ENCODE measurements around the gene PTBP1.

PTBP1 gene

GRCh38 chr19:795073-795611, 2.1 kb upstream of the PTBP1 start:
- no peak overlapping the region for H3K4me3 ChIP-seq (ENCODE audit: low read depth, low read length)
- no peak for DNase-seq (ENCODE audit: low read depth)
- TF ChIP-seq CTCF (IDR thresholded peaks at IDR 0.05; ENCODE audit: low read depth, low read length) (no peak), POLR2A (IDR thresholded peaks at IDR 0.05; ENCODE audit: extremely low read depth, insufficient read length) (no peak), MAX (IDR thresholded peaks at IDR 0.05; ENCODE audit: low read depth, low read length) (no peak), MYC (IDR thresholded peaks at IDR 0.05; ENCODE audit: low read depth, low read length) (no peak)

- TF ChIP-seq POLR2A (IDR thresholded peaks at IDR 0.05; ENCODE audit: extremely low read depth, insufficient read length) (no peak), MYC (IDR thresholded peaks at IDR 0.05; ENCODE audit: low read depth, low read length) (no peak), MAX (IDR thresholded peaks at IDR 0.05; ENCODE audit: low read depth, low read length) (no peak), CTCF (IDR thresholded peaks at IDR 0.05; ENCODE audit: low read depth, low read length) (no peak)
- peak; percentile 2 for DNase-seq (ENCODE audit: low read depth)
These were observed 1.3 kb upstream of the PTBP1 start for GRCh38 chr19:795691-796581.

GRCh38 chr19:797528-798414, 519 bp downstream of the PTBP1 start:
- TF ChIP-seq MAX (IDR thresholded peaks at IDR 0.05; ENCODE audit: low read depth, low read length) (peak; percentile 55), MYC (IDR thresholded peaks at IDR 0.05; ENCODE audit: low read depth, low read length) (peak; percentile 69), POLR2A (IDR thresholded peaks at IDR 0.05; ENCODE audit: extremely low read depth, insufficient read length) (no peak)
- peak overlapping the region; percentile 95 for H3K4me3 ChIP-seq (ENCODE audit: low read depth, low read length)
- DNase-seq (ENCODE audit: low read depth), result peak; percentile 87

More at GRCh38 chr19:795691-796581, 1.3 kb upstream of the PTBP1 start:
- peak overlapping the region; percentile 62 for H3K4me3 ChIP-seq (ENCODE audit: low read depth, low read length)

GRCh38 chr19:798415-799075, 1.3 kb downstream of the PTBP1 start:
- DNase-seq (ENCODE audit: low read depth), result peak; percentile 19
- TF ChIP-seq POLR2A (IDR thresholded peaks at IDR 0.05; ENCODE audit: extremely low read depth, insufficient read length), result no peak
- TF ChIP-seq MYC (IDR thresholded peaks at IDR 0.05; ENCODE audit: low read depth, low read length), result no peak
- no peak for TF ChIP-seq CTCF (IDR thresholded peaks at IDR 0.05; ENCODE audit: low read depth, low read length)
- TF ChIP-seq MAX (IDR thresholded peaks at IDR 0.05; ENCODE audit: low read depth, low read length), result no peak
- peak overlapping the region; percentile 95 for H3K4me3 ChIP-seq (ENCODE audit: low read depth, low read length)

GRCh38 chr19:799076-799881, 2.0 kb downstream of the PTBP1 start:
- DNase-seq (ENCODE audit: low read depth), result peak; percentile 50

More at GRCh38 chr19:799076-799881, 2.0 kb downstream of the PTBP1 start:
- no peak for TF ChIP-seq MAX (IDR thresholded peaks at IDR 0.05; ENCODE audit: low read depth, low read length)
- no peak for TF ChIP-seq CTCF (IDR thresholded peaks at IDR 0.05; ENCODE audit: low read depth, low read length)
- no peak for TF ChIP-seq POLR2A (IDR thresholded peaks at IDR 0.05; ENCODE audit: extremely low read depth, insufficient read length)
- no peak for TF ChIP-seq MYC (IDR thresholded peaks at IDR 0.05; ENCODE audit: low read depth, low read length)
- H3K4me3 ChIP-seq (ENCODE audit: low read depth, low read length), result peak overlapping the region; percentile 95
